Fibroblast of the aortic adventitia (primary cell): ENCODE results near the gene SAMM50. TPM values are rescaled to one million over a fixed set of nuclear protein-coding genes. Genes with fewer than 3 reads are reported as not detected.

Source experiments
- DNase-seq: peaks from one replicate; pipeline ENCODE4 v3.0.0-alpha.2; 2010; ENCODE audit warnings: low read depth
- H3K4me3 ChIP-seq: 2 replicates; pipeline ENCODE4 v1.5.1; 2011; ENCODE audit warnings: low read depth, mild to moderate bottlenecking, control low read depth, low read length, moderate library complexity
- total RNA-seq: library from RNA; depleted of rRNA; stranded (reverse); fragments of >200 nt; gene quantifications from 2 replicates; pipeline ENCODE4 v1.2.3, GENCODE V29; 2012; ENCODE audit warnings: low replicate concordance
- TF ChIP-seq, protein P1 (sequence below): IDR thresholded peaks from 2 replicates; pipeline ENCODE4 v1.5.1; 2011; ENCODE audit warnings: mild to moderate bottlenecking, low read length, control low read depth, inconsistent platforms; ENCODE audit not compliant: insufficient read depth

SAMM50 gene
- 53.7 and 54.3 TPM in 2 replicates for total RNA-seq

DNA sequence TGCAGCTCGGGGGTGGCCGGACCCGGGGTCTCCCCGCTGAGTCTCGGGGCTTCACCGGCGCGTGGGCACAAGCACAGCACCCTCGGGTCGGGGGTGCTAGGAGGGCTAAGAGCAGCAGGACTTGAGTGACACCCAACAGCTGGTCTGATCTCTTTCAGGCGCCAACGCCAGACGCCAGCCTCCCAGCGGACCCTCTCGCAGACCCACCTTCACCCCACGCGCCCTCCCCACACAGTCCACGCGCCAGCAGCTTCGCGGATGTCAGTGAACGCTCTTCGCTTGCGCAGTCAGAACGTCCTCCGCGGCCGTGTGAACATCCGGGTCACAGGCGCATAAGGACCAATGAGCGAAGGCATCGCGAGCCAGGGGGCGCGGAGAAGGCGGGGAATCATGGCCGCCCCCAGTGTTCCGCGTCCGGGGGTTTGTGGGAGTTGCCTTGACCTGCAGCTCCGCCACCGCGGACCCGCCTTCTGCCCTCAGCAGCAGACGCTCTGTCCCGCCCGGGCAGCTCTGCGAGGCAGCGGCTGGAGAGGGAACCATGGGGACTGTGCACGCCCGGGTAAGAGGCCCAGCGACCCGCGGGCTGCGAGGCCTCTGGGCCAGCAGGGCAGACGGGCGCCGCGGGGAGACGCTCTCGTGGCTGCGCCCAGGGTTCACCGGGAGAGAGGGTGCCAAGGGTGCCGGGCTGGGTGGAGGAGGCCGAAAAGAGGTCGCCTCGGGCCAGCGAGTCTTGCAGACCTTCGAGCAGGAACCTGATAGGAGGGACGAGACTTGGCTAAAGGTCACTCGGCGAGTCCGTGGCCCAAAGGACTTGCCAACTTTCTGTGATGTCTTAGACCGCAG lies at the start of gene SAMM50:
Gene SAMM50 (plus strand): TSS at position 403 of the 843 bp plus-strand sequence. CDS start 136 bp downstream, at position 539.
- DNase-seq, result peak; percentile 88
- TF ChIP-seq, protein P1, sequence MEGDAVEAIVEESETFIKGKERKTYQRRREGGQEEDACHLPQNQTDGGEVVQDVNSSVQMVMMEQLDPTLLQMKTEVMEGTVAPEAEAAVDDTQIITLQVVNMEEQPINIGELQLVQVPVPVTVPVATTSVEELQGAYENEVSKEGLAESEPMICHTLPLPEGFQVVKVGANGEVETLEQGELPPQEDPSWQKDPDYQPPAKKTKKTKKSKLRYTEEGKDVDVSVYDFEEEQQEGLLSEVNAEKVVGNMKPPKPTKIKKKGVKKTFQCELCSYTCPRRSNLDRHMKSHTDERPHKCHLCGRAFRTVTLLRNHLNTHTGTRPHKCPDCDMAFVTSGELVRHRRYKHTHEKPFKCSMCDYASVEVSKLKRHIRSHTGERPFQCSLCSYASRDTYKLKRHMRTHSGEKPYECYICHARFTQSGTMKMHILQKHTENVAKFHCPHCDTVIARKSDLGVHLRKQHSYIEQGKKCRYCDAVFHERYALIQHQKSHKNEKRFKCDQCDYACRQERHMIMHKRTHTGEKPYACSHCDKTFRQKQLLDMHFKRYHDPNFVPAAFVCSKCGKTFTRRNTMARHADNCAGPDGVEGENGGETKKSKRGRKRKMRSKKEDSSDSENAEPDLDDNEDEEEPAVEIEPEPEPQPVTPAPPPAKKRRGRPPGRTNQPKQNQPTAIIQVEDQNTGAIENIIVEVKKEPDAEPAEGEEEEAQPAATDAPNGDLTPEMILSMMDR, result peak; percentile 11
- H3K4me3 ChIP-seq, result peak within 1 kb of the TSS; percentile 98

DNA sequence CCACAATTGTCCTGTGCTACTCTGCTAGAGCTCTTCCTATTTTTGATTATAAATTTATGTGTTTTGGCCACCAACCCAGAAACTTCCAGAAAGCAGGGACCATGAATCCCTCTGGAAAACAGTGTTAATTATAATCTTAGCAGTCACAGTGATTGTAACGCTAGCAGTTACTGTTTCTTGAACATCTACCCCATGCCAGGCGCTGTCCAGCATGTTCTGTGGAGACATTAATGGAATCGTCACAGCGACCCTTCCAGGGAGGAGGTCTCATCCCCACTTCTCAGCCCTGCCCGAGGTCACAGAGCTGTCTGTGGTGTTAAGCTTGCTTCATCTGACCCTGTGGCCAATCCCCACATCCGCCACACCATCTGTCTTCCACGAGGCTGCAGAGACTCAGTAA lies 49.6 kb upstream of the SAMM50 start:
- TF ChIP-seq, protein P1, result no peak
- DNase-seq, result no peak

DNA sequence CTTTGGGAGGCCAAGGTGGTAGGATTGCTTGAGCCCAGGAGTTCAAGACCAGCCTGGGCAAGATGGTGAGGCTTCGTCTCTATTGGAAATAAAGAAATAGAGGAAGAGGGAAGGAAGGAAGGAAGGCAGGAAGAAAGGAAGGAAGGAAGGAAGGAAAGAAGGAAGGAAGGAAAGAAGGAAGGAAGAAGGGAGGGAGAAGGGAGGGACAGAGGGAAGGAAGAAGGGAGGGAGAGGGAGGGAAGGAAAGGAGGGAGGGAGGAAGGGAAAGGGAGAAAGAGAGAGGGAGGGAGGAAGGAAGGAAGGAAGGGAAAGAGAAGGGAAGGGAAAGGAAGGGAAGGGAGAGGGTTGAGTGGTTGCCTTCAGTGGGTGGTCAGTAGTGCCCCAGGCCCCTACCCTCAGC lies 45.5 kb upstream of the SAMM50 start:
- TF ChIP-seq, protein P1, result no peak
- DNase-seq, result no peak
- no peak overlapping the region for H3K4me3 ChIP-seq

More for the DNA sequence above, 49.6 kb upstream of the SAMM50 start:
- no peak overlapping the region for H3K4me3 ChIP-seq

DNA sequence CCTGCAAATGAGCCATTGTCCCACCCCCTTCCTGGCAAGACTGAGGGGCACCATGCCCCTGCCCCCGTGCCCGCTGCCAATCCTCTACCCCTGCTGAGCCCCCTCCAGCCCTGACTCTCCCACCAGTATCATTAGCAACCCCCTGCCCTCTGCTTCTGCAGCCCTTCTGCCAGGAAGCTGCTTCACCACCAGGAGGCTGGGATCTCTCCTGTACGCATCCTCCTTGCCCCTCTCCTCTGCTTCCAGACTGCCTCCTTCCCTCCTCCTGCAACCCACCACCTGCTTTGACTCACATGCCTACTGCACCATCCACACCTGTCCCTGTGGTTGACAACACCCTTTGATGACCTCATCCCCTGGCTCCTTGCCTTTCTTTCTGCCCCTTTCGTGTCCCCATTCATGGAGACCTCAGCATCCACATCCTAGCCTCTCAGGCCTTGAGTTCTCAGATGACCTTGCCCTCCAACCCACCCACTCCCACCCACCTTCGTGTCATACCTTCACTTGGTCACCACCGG lies 45.0 kb upstream of the SAMM50 start:
- TF ChIP-seq, protein P1, result no peak
- H3K4me3 ChIP-seq, result no peak overlapping the region
- no peak for DNase-seq

DNA sequence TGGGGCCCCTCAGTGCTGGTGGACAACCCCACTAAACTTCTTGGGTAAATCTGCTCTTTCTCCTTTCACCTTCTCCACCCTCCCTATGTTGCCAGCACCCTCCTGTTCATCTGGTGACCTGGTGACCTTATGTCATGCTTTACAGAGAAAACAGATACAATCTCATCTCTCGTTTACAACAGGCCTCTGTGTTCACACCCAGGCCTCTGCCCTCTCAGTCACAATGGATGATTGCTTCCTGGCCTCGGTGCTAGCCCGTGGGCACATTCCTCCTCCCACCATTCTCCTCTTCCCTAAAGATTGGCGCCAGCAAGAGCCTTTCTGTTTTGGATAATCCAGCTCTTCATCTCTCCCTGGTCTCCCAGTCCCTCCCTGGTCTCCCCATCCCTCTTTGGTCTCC lies 43.9 kb upstream of the SAMM50 start:
- TF ChIP-seq, protein P1, result no peak
- H3K4me3 ChIP-seq, result no peak overlapping the region
- DNase-seq, result no peak

DNA sequence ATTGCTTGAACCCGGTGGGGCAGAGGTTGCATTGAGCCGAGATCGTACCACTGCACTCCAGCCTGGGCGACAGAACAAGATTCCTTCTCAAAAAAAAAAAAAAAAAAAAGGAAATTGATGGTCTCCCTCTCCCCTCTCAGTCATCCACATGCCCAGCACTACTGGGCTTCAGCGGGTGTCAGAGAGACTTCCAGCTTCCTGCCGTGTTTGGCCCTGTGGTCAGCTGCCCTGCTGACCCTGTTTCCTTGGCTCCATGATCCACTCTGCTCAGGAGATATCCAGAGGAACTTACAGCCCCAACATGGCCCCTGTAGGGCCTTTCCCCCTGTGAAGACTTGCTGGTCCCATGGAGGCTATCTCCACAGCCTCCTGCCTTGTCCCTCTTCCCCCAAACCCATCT lies 37.7 kb upstream of the SAMM50 start:
- no peak for DNase-seq
- H3K4me3 ChIP-seq, result no peak overlapping the region
- TF ChIP-seq, protein P1, result no peak
